Naive thymus-derived CD8-positive, alpha-beta T cell (primary cell): ENCODE data around the gene ATG7. TPM values are rescaled to one million over a fixed set of nuclear protein-coding genes. Genes with fewer than 3 reads are reported as not detected.
"Not testable (repeated sequence)": the region's sequence is repeated elsewhere in the genome, so short reads cannot be mapped to it uniquely, and the experiment has no call there.

Source experiments
- ATAC-seq, 2 donors: fragments of 150-1000 bp; cut with Tn5 transposase in 1 of 2; sonication (Bioruptor Pico), chemical (Tn5 transposase) in 1 of 2; 1 replicate in 1 of 2; 2 replicates in 1 of 2; pipeline ENCODE4 v1.10.0; 2021; ENCODE audit warnings: mild to moderate bottlenecking in 2 of 2, moderate library complexity in 2 of 2
- POLR2A ChIA-PET: fragments of 350-600 bp; sonication (Branson Sonifier 250); formaldehyde crosslinking; loops from one replicate; lab custom pipeline; 2021; ENCODE audit warnings: antibody characterized with exemption; lab: Charles Lee
- DNase-seq, 10 donors: peaks; one replicate each; pipeline versions ENCODE4 v3.0.0 to v3.0.0-alpha.2; 2020 to 2022
- H3K27ac Mint-ChIP-seq, 10 donors: one replicate each; pipeline ENCODE4 v1.8.0; 2020 to 2022; ENCODE audit warnings: mild to moderate bottlenecking in 10 of 10, mixed read lengths in 10 of 10, moderate library complexity in 4 of 10, inconsistent platforms in 1 of 10
- H3K27me3 Mint-ChIP-seq, 5 donors: one replicate each; pipeline ENCODE4 v1.8.0; 2021 to 2022; ENCODE audit warnings: mixed read lengths in 5 of 5
- H3K36me3 Mint-ChIP-seq, 3 donors: one replicate each; pipeline ENCODE4 v1.8.0; 2020 to 2022; ENCODE audit warnings: mixed read lengths in 3 of 3, mild to moderate bottlenecking in 2 of 3, inconsistent platforms in 1 of 3
- H3K4me1 Mint-ChIP-seq, 4 donors: one replicate each; pipeline ENCODE4 v1.8.0; 2021 to 2022; ENCODE audit warnings: mixed read lengths in 4 of 4
- H3K4me3 Mint-ChIP-seq, 10 donors: one replicate each; pipeline ENCODE4 v1.8.0; 2020 to 2022; ENCODE audit warnings: mild to moderate bottlenecking in 10 of 10, mixed read lengths in 10 of 10, moderate library complexity in 6 of 10, inconsistent platforms in 1 of 10
- H3K9me3 Mint-ChIP-seq, 9 donors: one replicate each; pipeline ENCODE4 v1.8.0; 2020 to 2022; ENCODE audit warnings: mixed read lengths in 9 of 9, mild to moderate bottlenecking in 3 of 9, inconsistent platforms in 1 of 9, moderate library complexity in 1 of 9
- polyA plus RNA-seq, 3 donors: library from polyadenylated mRNA; unstranded; fragments of 300-500 nt; fragmentation: Illumina TruSeq; gene quantifications; one replicate each; pipeline ENCODE4 v1.2.3, GENCODE V29; 2021
- total RNA-seq, 8 experiments: library from RNA in 2 of 8; stranded (reverse) in 2 of 8; gene quantifications; one replicate each; pipeline ENCODE4 v1.2.3 and lab custom pipeline; 2021 to 2026

The ATG7 gene
- total and polyA plus RNA-seq, 5 experiments from 2014 or later = 6.0 to 28.7 (median 15.3) TPM

- Mint-ChIP-seq H3K9me3 (peaks cover 0 to 2% (median 0%) of the 10 kb centered on the region in 9 donors), H3K27me3 (no peaks in the 10 kb centered on the region), H3K4me3 (no peak overlapping the region), H3K36me3 (peaks cover 0 to 26% (median 6%) of the 10 kb centered on the region in 3 donors), H3K4me1 (peaks cover 0 to 11% (median 0%) of the 10 kb centered on the region in 4 donors), H3K27ac (no peak overlapping the region)
- no peak for DNase-seq
- no peak for ATAC-seq
- POLR2A ChIA-PET = no interaction called here
These were observed 223.9 kb downstream of the ATG7 start for GRCh38 chr3:11495948-11496557.

GRCh38 chr3:11498177-11498576 is 226.0 kb downstream of the ATG7 start:
- peaks cover 0 to 27% (median 5%) of the 10 kb centered on the region in 3 donors for H3K36me3 Mint-ChIP-seq
- H3K27me3 Mint-ChIP-seq = no peaks in the 10 kb centered on the region
- H3K4me1 Mint-ChIP-seq = peaks cover 0 to 9% (median 0%) of the 10 kb centered on the region in 4 donors
- ATAC-seq = no peak
- no peak overlapping the region for H3K27ac Mint-ChIP-seq
- POLR2A ChIA-PET = no interaction called here
- peaks cover 0 to 2% (median 0%) of the 10 kb centered on the region in 9 donors for H3K9me3 Mint-ChIP-seq
- H3K4me3 Mint-ChIP-seq = no peak overlapping the region
- no peak for DNase-seq

GRCh38 chr3:11498646-11499045 is 226.4 kb downstream of the ATG7 start:
- Mint-ChIP-seq H3K4me1 (peaks cover 0 to 7% (median 0%) of the 10 kb centered on the region in 4 donors), H3K9me3 (peaks cover 0 to 2% (median 0%) of the 10 kb centered on the region in 9 donors), H3K27me3 (no peaks in the 10 kb centered on the region), H3K27ac (peak overlapping the region in 1 of 10 donors; percentile 73), H3K4me3 (no peak overlapping the region), H3K36me3 (peaks cover 0 to 22% (median 5%) of the 10 kb centered on the region in 3 donors)
- no peak for DNase-seq
- POLR2A ChIA-PET = no interaction called here
- ATAC-seq = no peak

- no peak overlapping the region for H3K4me3 Mint-ChIP-seq
- H3K27ac Mint-ChIP-seq = no peak overlapping the region
- peaks cover 0 to 18% (median 5%) of the 10 kb centered on the region in 3 donors for H3K36me3 Mint-ChIP-seq
- DNase-seq (no peak), ATAC-seq (no peak)
- H3K9me3 Mint-ChIP-seq = peaks cover 0 to 2% (median 0%) of the 10 kb centered on the region in 9 donors
- H3K27me3 Mint-ChIP-seq = no peaks in the 10 kb centered on the region
- POLR2A ChIA-PET = no interaction called here
- H3K4me1 Mint-ChIP-seq = peaks cover 0 to 5% (median 0%) of the 10 kb centered on the region in 4 donors
These were observed 226.9 kb downstream of the ATG7 start for GRCh38 chr3:11499144-11499543.

GRCh38 chr3:11502413-11502812 is 230.2 kb downstream of the ATG7 start:
- H3K9me3 Mint-ChIP-seq, H3K27ac Mint-ChIP-seq, ATAC-seq, H3K27me3 Mint-ChIP-seq, H3K4me1 Mint-ChIP-seq, H3K4me3 Mint-ChIP-seq, DNase-seq, POLR2A ChIA-PET: not testable (repeated sequence)
- peaks cover 0 to 14% (median 5%) of the 10 kb centered on the region in 3 donors for H3K36me3 Mint-ChIP-seq

- H3K27ac Mint-ChIP-seq = peak overlapping the region in 1 of 10 donors; percentile 34
- POLR2A ChIA-PET = no interaction called here
- peaks cover 0 to 8% (median 2%) of the 10 kb centered on the region in 4 donors for H3K4me1 Mint-ChIP-seq
- H3K36me3 Mint-ChIP-seq = peaks cover 0 to 14% (median 4%) of the 10 kb centered on the region in 3 donors
- ATAC-seq = no peak
- DNase-seq = no peak
- no peaks in the 10 kb centered on the region for H3K27me3 Mint-ChIP-seq
- no peak overlapping the region for H3K4me3 Mint-ChIP-seq
- H3K9me3 Mint-ChIP-seq = no peaks in the 10 kb centered on the region
These were observed 235.5 kb downstream of the ATG7 start for GRCh38 chr3:11507719-11508118.

- POLR2A ChIA-PET = no interaction called here
- no peak overlapping the region for H3K27ac Mint-ChIP-seq
- H3K9me3 Mint-ChIP-seq = no peaks in the 10 kb centered on the region
- no peak for ATAC-seq
- peaks cover 0 to 14% (median 4%) of the 10 kb centered on the region in 3 donors for H3K36me3 Mint-ChIP-seq
- no peaks in the 10 kb centered on the region for H3K27me3 Mint-ChIP-seq
- DNase-seq = no peak
- H3K4me3 Mint-ChIP-seq = no peak overlapping the region
- peaks cover 0 to 8% (median 2%) of the 10 kb centered on the region in 4 donors for H3K4me1 Mint-ChIP-seq
These were observed 236.4 kb downstream of the ATG7 start for GRCh38 chr3:11508346-11509172.

GRCh38 chr3:11509173-11510000 is 237.2 kb downstream of the ATG7 start:
- Mint-ChIP-seq H3K36me3 (peaks cover 0 to 15% (median 4%) of the 10 kb centered on the region in 3 donors), H3K4me1 (peaks cover under 1 to 16% (median 3%) of the 10 kb centered on the region in 4 donors), H3K9me3 (no peaks in the 10 kb centered on the region), H3K27me3 (no peaks in the 10 kb centered on the region), H3K4me3 (no peak overlapping the region), H3K27ac (no peak overlapping the region)
- DNase-seq (no peak), ATAC-seq (no peak)
- POLR2A ChIA-PET = no interaction called here

GRCh38 chr3:11510001-11510340 is 237.8 kb downstream of the ATG7 start:
- Mint-ChIP-seq H3K4me1 (peaks cover 2 to 16% (median 4%) of the 10 kb centered on the region in 4 donors), H3K9me3 (no peaks in the 10 kb centered on the region), H3K27ac (peak overlapping the region in 2 of 10 donors; percentile 10 to 82), H3K4me3 (no peak overlapping the region), H3K27me3 (no peaks in the 10 kb centered on the region), H3K36me3 (peaks cover 0 to 18% (median 4%) of the 10 kb centered on the region in 3 donors)
- ATAC-seq (no peak), DNase-seq (no peak)
- POLR2A ChIA-PET = no interaction called here

- no peak for ATAC-seq
- peak overlapping the region in 2 of 10 donors; percentile 10 to 82 for H3K27ac Mint-ChIP-seq
- H3K4me3 Mint-ChIP-seq = no peak overlapping the region
- peaks cover 2 to 16% (median 3%) of the 10 kb centered on the region in 4 donors for H3K4me1 Mint-ChIP-seq
- H3K9me3 Mint-ChIP-seq = no peaks in the 10 kb centered on the region
- H3K36me3 Mint-ChIP-seq = peaks cover 0 to 17% (median 4%) of the 10 kb centered on the region in 3 donors
- POLR2A ChIA-PET = no interaction called here
- DNase-seq = no peak
- no peaks in the 10 kb centered on the region for H3K27me3 Mint-ChIP-seq
These were observed 238.2 kb downstream of the ATG7 start for GRCh38 chr3:11510356-11510755.

GRCh38 chr3:11511606-11512005 is 239.4 kb downstream of the ATG7 start:
- H3K27ac Mint-ChIP-seq, H3K9me3 Mint-ChIP-seq, POLR2A ChIA-PET, DNase-seq, ATAC-seq, H3K27me3 Mint-ChIP-seq, H3K4me3 Mint-ChIP-seq: not testable (repeated sequence)
- Mint-ChIP-seq H3K4me1 (peaks cover 2 to 16% (median 3%) of the 10 kb centered on the region in 4 donors), H3K36me3 (peaks cover 0 to 17% (median 4%) of the 10 kb centered on the region in 3 donors)

- peak overlapping the region in 1 of 10 donors; percentile 9 for H3K27ac Mint-ChIP-seq
- H3K9me3 Mint-ChIP-seq, POLR2A ChIA-PET, ATAC-seq, H3K4me3 Mint-ChIP-seq, DNase-seq, H3K27me3 Mint-ChIP-seq: not testable (repeated sequence)
- peaks cover 0 to 14% (median 4%) of the 10 kb centered on the region in 3 donors for H3K36me3 Mint-ChIP-seq
- H3K4me1 Mint-ChIP-seq = peaks cover 2 to 16% (median 5%) of the 10 kb centered on the region in 4 donors
These were observed 241.1 kb downstream of the ATG7 start for GRCh38 chr3:11513125-11513816.
